Duodenal mucosa (tissue), 2 donors: Measurements from ENCODE around the gene SF3A1.
A peak's percentile ranks its signal among the peaks of the same experiment; 100 is the strongest.

Experiments
- H3K27ac ChIP-seq: one replicate; pipeline ENCODE4 v1.7.0; 2013; ENCODE audit warnings: low read depth, low read length
- H3K27me3 ChIP-seq, 2 donors: one replicate each; pipeline ENCODE4 v1.7.0; 2013; ENCODE audit warnings: low read length in 2 of 2, control low read depth in 1 of 2; ENCODE audit not compliant: insufficient read depth in 2 of 2, control insufficient read depth in 1 of 2
- H3K36me3 ChIP-seq, 2 donors: one replicate each; pipeline ENCODE4 v1.7.0; 2013; ENCODE audit warnings: low read length in 2 of 2, control low read depth in 1 of 2; ENCODE audit not compliant: insufficient read depth in 2 of 2, control insufficient read depth in 1 of 2
- H3K4me1 ChIP-seq, 2 donors: one replicate each; pipeline ENCODE4 v1.7.0; 2013; ENCODE audit warnings: low read length in 2 of 2, control low read depth in 1 of 2; ENCODE audit not compliant: insufficient read depth in 2 of 2, control insufficient read depth in 1 of 2
- H3K4me3 ChIP-seq, 2 donors: one replicate each; pipeline ENCODE4 v1.7.0; 2013; ENCODE audit warnings: low read length in 2 of 2, low read depth in 1 of 2
- H3K9ac ChIP-seq, 2 donors: one replicate each; pipeline ENCODE4 v1.7.0; 2013; ENCODE audit warnings: low read length in 2 of 2, low read depth in 1 of 2
- H3K9me3 ChIP-seq, 2 donors: one replicate each; pipeline ENCODE4 v1.7.0; 2013; ENCODE audit warnings: low read length in 2 of 2, control low read depth in 1 of 2; ENCODE audit not compliant: control insufficient read depth in 1 of 2

SF3A1 gene

GRCh38 chr22:30289141-30289979 lies 67.3 kb downstream of the SF3A1 start, which contains the start of gene CASTOR1:
TSS of gene CASTOR1 (minus strand) at chr22:30289505. CDS start at chr22:30289497, 8 bp downstream.
- peak within 1 kb of the TSS; percentile 61 to 69 for H3K9ac ChIP-seq
- H3K9me3 ChIP-seq = no peaks in the 10 kb centered on the region
- H3K4me3 ChIP-seq = peak within 1 kb of the TSS; percentile 82
- peaks cover 13 to 29% of the 10 kb centered on the region in 2 donors for H3K36me3 ChIP-seq
- peaks cover 28 to 36% of the 10 kb centered on the region in 2 donors for H3K4me1 ChIP-seq
- no peaks in the 10 kb centered on the region for H3K27me3 ChIP-seq
- peak within 1 kb of the TSS; percentile 71 for H3K27ac ChIP-seq

DNA sequence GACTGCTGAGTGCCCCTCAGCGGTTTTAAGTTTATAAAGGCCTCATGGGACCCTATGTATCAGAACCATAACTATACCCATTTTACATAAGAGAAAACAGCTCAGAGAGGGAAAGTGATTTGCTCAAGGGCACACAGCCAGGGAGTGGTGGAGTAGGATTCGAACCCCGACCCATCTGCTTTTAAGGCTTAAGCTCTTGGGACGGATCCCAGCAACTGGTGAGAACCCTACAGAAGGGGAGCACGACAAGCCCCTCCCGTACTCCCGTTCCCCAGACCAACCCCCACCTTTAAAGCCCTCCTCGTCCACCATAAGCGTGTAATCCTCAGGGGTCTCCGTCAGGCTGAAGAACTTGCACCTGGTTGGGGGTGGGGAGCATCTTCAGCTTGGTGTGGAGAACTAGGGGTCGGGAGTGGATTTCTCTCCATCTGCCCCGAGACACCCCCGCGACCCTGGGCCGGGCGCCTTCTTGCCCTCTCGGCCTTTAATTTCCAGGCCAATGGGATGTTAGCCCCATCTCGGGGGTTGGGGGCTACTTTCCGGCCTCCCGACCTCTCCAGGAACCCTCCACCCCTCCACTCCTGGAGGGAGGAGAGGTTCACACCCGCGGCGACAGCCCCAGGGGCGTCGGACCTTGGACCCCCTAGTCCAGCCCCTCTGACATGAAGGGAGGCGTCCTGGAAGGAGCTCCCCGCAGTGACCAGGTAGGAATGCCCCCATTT lies 68.1 kb downstream of the SF3A1 start:
- H3K27ac ChIP-seq = peak overlapping the region; percentile 71
- peak overlapping the region; percentile 82 for H3K4me3 ChIP-seq
- H3K36me3 ChIP-seq = peaks cover 6 to 21% of the 10 kb centered on the region in 2 donors
- no peaks in the 10 kb centered on the region for H3K27me3 ChIP-seq
- no peaks in the 10 kb centered on the region for H3K9me3 ChIP-seq
- H3K4me1 ChIP-seq = peaks cover 28 to 36% of the 10 kb centered on the region in 2 donors
- H3K9ac ChIP-seq = peak overlapping the region; percentile 61 to 69

DNA sequence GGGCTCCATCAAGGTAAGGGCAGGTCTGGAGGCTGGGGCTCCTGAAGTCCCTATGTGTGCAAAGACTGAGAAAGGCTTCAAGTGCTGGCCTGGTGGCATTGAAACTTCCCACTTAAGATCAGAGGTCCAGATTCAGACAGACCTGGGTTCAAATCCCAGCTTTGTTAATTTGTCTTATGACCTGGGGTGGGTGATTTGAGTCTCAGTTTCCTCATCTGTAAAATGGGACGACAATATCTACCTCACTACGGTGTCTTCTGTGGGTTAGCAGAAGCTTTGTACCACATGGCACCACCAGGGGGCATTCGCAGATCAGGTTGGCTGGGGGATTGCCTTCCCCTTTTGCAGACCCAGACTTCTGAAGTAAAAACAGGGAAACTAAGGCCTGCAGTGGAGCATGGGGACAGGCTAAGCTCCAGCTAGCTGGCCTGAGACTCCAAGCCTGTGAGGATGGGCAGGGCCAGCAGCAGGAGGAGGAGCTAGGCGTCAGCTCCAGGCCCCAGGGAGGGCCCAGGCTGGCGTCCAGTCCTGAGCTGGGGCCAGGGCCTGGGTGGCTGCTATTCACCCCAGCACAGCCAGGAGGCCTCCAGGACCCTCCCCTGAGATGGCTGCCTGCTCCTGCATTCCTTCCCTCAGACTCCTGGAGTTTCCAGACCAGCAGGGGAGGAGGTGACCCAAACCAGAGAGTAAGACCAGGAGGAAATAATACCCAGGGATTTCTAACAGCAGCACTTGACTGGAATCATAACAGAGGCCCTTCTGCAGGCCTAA lies 68.9 kb downstream of the SF3A1 start:
- H3K27ac ChIP-seq = no peak overlapping the region
- H3K9ac ChIP-seq = peak overlapping the region in 1 of 2 donors; percentile 69
- H3K27me3 ChIP-seq = no peaks in the 10 kb centered on the region
- peaks cover 28 to 36% of the 10 kb centered on the region in 2 donors for H3K4me1 ChIP-seq
- H3K4me3 ChIP-seq = peak overlapping the region; percentile 82
- H3K9me3 ChIP-seq = no peaks in the 10 kb centered on the region
- peaks cover 0 to 14% of the 10 kb centered on the region in 2 donors for H3K36me3 ChIP-seq

DNA sequence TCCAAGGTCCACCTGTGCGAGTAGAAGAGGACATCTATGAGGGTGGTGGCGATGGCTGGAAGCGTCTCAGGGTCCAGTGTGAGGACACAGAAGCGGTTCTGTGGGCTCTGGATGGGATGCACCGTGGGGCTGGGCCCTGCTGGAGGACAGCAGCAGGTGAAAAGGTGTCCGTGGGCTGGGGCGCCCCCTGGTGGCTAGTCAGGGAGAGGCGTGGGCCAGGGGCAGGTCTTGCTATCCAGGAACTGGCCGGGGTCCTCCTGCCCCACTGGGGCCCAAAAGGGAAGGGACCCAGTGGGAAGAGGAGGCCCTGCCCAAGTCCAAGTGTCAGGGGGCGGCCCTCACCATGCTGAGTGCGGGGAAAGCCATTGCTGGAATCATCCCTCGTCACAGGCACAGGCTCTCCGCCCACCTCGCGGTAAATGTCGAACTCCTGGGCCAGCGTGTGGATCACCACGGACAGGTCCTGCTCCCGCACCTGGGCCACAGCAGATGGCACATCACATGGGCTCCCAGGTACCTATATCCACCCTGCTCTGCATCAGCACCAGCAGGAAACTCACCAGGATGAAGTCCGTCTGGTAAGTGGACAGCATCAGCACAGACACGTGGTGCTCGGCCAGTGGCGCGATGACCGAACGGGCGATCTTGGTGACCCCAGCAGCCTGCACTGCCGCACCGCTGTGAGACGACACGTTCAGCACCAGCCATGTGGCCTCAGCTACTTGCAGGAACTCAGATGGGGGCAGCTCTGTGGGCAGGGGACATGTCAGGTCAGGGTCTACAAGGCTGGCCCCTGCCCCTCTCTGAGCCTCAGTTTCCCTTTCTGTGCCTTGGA lies 69.7 kb downstream of the SF3A1 start:
- no peaks in the 10 kb centered on the region for H3K27me3 ChIP-seq
- no peak overlapping the region for H3K27ac ChIP-seq
- peaks cover 0 to 6% of the 10 kb centered on the region in 2 donors for H3K36me3 ChIP-seq
- H3K9ac ChIP-seq = peak overlapping the region in 1 of 2 donors; percentile 16
- no peaks in the 10 kb centered on the region for H3K9me3 ChIP-seq
- H3K4me3 ChIP-seq = no peak overlapping the region
- H3K4me1 ChIP-seq = peaks cover 28 to 36% of the 10 kb centered on the region in 2 donors

GRCh38 chr22:30286331-30286730 lies 70.4 kb downstream of the SF3A1 start:
- Histone ChIP-seq H3K9me3 (no peaks in the 10 kb centered on the region), H3K36me3 (peaks cover 0 to 4% of the 10 kb centered on the region in 2 donors), H3K4me3 (no peak overlapping the region), H3K27me3 (no peaks in the 10 kb centered on the region), H3K9ac (no peak overlapping the region), H3K4me1 (peaks cover 25 to 35% of the 10 kb centered on the region in 2 donors), H3K27ac (no peak overlapping the region)

- H3K9ac ChIP-seq = no peak overlapping the region
- H3K4me3 ChIP-seq = no peak overlapping the region
- no peaks in the 10 kb centered on the region for H3K9me3 ChIP-seq
- H3K4me1 ChIP-seq = peaks cover 20 to 30% of the 10 kb centered on the region in 2 donors
- H3K27me3 ChIP-seq = no peaks in the 10 kb centered on the region
- peaks cover 0 to 4% of the 10 kb centered on the region in 2 donors for H3K36me3 ChIP-seq
- no peak overlapping the region for H3K27ac ChIP-seq
These were observed 70.9 kb downstream of the SF3A1 start for GRCh38 chr22:30285846-30286200.

GRCh38 chr22:30285176-30285845 lies 71.4 kb downstream of the SF3A1 start:
- H3K4me3 ChIP-seq = no peak overlapping the region

GRCh38 chr22:30284666-30285065 lies 72.0 kb downstream of the SF3A1 start:
- Histone ChIP-seq H3K4me1 (peaks cover 10 to 19% of the 10 kb centered on the region in 2 donors), H3K9ac (no peak overlapping the region), H3K27ac (no peak overlapping the region), H3K9me3 (no peaks in the 10 kb centered on the region), H3K4me3 (no peak overlapping the region), H3K27me3 (no peaks in the 10 kb centered on the region), H3K36me3 (peaks cover 0 to 4% of the 10 kb centered on the region in 2 donors)

More at GRCh38 chr22:30285176-30285845, 71.4 kb downstream of the SF3A1 start:
- H3K27ac ChIP-seq = no peak overlapping the region
- peaks cover 0 to 4% of the 10 kb centered on the region in 2 donors for H3K36me3 ChIP-seq
- peaks cover 15 to 25% of the 10 kb centered on the region in 2 donors for H3K4me1 ChIP-seq
- H3K9me3 ChIP-seq = no peaks in the 10 kb centered on the region
- H3K27me3 ChIP-seq = no peaks in the 10 kb centered on the region
- no peak overlapping the region for H3K9ac ChIP-seq

GRCh38 chr22:30284172-30284571 lies 72.5 kb downstream of the SF3A1 start:
- Histone ChIP-seq H3K4me3 (no peak overlapping the region), H3K9ac (no peak overlapping the region), H3K27ac (no peak overlapping the region), H3K4me1 (peaks cover 10 to 20% of the 10 kb centered on the region in 2 donors), H3K27me3 (no peaks in the 10 kb centered on the region), H3K36me3 (peaks cover 0 to 4% of the 10 kb centered on the region in 2 donors), H3K9me3 (no peaks in the 10 kb centered on the region)
